Ishikawa (cell line): ENCODE measurements around the gene STEAP2.

ENCODE experiments used
- CEBPB ChIP-seq: IDR thresholded peaks from 2 replicates; pipeline ENCODE4 v1.6.1; 2012
- EP300 ChIP-seq: IDR thresholded peaks from 2 replicates; pipeline ENCODE4 v1.6.1; 2012; ENCODE audit warnings: borderline replicate concordance
- RAD21 ChIP-seq: IDR thresholded peaks from 2 replicates; pipeline ENCODE4 v1.6.1; 2012; ENCODE audit warnings: low read depth
- TAF1 ChIP-seq: IDR thresholded peaks from 2 replicates; pipeline ENCODE4 v1.6.1; 2012; ENCODE audit warnings: low read depth, mild to moderate bottlenecking
- ZBTB7A ChIP-seq: IDR thresholded peaks from 2 replicates; pipeline ENCODE4 v1.6.1; 2012; ENCODE audit warnings: low read depth
- TF ChIP-seq, protein P1 (sequence below): IDR thresholded peaks from 2 replicates; pipeline ENCODE4 v1.6.1; 2012; ENCODE audit warnings: low read depth, mild to moderate bottlenecking
- TF ChIP-seq, protein P2 (sequence below): IDR thresholded peaks from 2 replicates; pipeline ENCODE4 v1.6.1; 2012

DNA sequence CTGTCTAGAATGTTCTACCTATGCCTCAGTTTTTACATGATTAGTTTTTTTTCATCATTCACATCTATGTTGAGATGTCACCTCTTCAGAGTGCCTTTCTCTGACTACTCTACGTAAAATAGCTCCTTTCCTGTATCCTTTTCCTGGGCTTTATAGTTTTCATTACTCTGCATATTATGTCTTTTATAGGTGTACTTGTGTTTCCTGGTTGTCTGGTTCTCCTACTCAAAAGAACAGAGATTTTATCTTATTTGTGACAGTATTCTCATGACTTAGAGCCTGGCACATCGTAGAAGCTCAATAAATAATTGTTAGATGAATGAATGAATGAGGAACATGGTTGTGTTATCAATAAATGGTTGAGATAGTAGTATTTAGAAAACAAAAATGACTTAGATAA is 39.4 kb upstream of the STEAP2 start:
- TF ChIP-seq CEBPB (no peak), TAF1 (no peak), EP300 (no peak), ZBTB7A (no peak), RAD21 (no peak)
- TF ChIP-seq, protein P1, sequence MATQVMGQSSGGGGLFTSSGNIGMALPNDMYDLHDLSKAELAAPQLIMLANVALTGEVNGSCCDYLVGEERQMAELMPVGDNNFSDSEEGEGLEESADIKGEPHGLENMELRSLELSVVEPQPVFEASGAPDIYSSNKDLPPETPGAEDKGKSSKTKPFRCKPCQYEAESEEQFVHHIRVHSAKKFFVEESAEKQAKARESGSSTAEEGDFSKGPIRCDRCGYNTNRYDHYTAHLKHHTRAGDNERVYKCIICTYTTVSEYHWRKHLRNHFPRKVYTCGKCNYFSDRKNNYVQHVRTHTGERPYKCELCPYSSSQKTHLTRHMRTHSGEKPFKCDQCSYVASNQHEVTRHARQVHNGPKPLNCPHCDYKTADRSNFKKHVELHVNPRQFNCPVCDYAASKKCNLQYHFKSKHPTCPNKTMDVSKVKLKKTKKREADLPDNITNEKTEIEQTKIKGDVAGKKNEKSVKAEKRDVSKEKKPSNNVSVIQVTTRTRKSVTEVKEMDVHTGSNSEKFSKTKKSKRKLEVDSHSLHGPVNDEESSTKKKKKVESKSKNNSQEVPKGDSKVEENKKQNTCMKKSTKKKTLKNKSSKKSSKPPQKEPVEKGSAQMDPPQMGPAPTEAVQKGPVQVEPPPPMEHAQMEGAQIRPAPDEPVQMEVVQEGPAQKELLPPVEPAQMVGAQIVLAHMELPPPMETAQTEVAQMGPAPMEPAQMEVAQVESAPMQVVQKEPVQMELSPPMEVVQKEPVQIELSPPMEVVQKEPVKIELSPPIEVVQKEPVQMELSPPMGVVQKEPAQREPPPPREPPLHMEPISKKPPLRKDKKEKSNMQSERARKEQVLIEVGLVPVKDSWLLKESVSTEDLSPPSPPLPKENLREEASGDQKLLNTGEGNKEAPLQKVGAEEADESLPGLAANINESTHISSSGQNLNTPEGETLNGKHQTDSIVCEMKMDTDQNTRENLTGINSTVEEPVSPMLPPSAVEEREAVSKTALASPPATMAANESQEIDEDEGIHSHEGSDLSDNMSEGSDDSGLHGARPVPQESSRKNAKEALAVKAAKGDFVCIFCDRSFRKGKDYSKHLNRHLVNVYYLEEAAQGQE = no peak
- TF ChIP-seq, protein P2, sequence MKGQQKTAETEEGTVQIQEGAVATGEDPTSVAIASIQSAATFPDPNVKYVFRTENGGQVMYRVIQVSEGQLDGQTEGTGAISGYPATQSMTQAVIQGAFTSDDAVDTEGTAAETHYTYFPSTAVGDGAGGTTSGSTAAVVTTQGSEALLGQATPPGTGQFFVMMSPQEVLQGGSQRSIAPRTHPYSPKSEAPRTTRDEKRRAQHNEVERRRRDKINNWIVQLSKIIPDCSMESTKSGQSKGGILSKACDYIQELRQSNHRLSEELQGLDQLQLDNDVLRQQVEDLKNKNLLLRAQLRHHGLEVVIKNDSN = no peak
